GM12873 (cell line): ENCODE data around the gene KCNT2.

Experiments
- TF ChIP-seq, protein P1 (sequence below): IDR thresholded peaks from 2 replicates; pipeline ENCODE4 v1.5.1; 2012; ENCODE audit warnings: low read depth, mild to moderate bottlenecking, moderate library complexity, low read length, control low read depth; ENCODE audit not compliant: insufficient read depth; ENCODE audit errors: missing control alignments

KCNT2 gene

DNA sequence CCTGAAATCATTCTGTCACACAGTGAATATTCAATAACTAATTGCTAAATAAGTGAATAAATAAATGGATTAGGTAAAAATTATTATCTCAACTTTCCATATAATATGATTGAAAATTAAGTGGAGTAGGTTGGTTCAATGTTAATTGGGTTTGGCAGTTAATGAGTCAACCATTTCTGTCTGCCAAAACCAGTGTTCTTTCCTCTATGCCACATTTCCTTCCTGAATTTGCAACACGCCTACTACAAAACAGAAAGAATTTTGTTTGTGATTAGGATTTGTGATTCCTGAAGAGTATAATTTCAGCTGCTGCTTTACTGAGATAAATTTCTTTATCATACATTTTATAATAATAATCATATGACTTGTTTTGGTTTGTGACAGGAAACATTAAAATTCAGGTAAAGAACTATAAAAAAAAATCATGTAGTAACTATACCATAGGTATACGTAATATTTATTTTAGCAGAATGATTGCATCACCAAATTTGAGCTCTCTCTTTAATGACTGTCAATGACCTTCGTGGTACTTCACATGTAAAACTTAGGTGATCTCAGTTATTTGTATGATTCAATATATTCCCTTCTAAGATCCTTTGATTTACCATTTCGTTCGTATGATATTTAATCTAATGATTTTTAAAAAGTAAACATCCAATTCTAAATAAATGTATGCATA lies 241.3 kb downstream of the KCNT2 start:
- TF ChIP-seq, protein P1, sequence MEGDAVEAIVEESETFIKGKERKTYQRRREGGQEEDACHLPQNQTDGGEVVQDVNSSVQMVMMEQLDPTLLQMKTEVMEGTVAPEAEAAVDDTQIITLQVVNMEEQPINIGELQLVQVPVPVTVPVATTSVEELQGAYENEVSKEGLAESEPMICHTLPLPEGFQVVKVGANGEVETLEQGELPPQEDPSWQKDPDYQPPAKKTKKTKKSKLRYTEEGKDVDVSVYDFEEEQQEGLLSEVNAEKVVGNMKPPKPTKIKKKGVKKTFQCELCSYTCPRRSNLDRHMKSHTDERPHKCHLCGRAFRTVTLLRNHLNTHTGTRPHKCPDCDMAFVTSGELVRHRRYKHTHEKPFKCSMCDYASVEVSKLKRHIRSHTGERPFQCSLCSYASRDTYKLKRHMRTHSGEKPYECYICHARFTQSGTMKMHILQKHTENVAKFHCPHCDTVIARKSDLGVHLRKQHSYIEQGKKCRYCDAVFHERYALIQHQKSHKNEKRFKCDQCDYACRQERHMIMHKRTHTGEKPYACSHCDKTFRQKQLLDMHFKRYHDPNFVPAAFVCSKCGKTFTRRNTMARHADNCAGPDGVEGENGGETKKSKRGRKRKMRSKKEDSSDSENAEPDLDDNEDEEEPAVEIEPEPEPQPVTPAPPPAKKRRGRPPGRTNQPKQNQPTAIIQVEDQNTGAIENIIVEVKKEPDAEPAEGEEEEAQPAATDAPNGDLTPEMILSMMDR, result no peak

DNA sequence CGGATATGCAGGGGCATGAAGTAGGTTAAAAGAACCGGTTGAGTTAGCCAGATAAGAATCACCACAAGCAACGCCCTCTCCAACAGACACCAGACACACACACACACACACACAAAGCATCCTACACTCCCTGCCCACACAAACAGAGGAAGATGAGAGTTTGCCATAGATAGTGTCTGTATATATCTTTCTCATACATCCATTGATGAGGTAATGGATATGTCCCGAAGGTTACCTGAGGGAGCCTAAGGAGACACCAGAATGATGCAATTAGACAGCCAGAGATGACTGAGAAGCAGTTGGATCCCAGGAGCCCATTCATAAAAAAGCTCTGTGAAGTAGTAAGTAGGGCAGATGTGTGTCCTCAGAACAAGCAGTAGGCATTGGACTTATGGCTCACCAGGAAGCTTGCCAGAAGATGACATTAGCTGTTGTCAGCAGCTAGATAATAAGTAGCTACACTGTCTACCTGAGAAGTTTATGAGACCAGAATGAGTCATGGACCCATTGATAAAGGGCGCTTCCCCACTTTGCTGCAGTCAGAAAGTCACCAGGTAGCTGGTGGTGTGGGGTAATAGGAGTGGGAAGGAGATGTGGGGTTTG lies 247.0 kb downstream of the KCNT2 start:
- TF ChIP-seq, protein P1, result no peak

DNA sequence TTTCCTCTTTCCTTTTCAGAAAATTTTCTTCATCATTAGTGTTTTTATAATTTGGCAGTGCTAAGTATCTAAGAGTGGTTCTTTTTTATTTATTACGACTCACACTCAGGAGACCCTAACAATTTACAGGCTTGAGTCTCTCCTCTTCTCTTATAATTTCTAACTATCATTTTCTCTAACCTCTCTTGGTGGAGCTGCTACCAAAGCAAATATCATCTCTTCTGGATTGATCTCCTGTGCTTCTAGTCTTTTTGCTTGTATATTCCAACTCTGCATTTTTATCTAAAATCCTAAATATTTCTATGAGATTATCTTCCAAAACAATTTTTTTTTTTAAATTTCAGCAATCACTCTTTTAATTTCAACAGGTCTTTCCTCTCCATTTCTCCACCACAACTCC lies 250.3 kb downstream of the KCNT2 start:
- TF ChIP-seq, protein P1, result no peak

DNA sequence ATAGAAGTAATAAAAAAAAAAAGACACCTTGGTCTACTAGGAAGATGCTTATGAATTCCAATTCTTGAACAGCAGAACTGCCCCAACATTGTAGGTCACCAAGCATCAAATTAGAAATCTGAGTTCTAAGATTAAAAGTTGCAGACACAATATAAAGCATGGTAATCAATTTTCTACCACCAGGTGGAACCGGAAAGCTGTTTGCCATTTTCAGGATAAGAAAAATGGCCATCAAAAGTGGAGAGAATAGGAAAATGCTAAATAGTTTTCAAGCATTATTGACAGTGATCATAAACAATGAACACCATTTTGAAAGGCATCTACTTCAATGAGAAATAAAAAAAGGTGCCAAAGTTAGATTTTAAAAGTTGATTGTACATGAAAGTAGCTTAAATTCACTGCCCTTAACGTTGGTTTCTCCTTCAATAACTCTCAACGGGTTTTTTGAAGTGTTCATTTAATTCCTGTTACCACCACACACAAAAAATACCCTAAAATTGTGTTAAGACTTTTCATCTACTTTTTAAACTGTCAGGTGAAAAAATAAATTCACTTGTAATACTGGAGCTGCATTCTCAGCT lies 252.9 kb downstream of the KCNT2 start:
- TF ChIP-seq, protein P1, result peak; percentile 23

DNA sequence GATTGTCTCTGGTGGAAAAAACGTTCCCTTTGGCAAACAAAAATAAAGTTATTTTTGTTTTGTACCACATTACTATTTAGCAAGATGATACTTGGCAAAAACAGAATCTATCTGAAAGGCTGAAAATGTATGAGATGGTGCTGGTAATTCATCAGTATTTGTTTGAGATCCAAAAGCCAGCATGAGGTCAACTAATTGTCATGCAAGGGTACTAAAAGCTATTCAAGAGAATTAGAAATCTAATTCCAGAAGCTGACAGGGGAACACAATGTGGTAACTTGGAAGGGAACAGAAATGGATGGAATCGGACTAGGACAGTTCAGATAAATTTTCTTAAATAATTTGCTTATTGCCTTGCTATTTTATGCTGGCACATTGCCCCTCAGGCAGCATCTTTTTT lies 263.8 kb downstream of the KCNT2 start:
- TF ChIP-seq, protein P1, result no peak

DNA sequence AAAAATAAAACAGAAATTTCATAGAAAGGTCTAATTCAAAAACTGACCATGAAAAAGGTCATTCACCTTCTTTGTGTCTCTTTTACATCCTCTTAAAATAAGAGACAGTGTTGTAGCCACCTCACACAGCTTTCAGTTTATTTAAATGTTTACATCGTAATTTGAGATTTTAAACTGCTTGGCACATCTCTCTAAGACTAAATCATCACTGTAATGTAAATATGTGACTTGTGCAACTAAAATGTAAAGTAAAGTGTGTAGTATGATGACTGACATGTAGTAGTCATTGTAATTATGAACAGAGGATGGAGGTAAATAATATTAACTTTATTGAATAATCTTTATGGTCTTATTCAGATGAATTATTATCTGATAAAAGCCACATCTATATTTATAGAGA lies 283.9 kb downstream of the KCNT2 start:
- TF ChIP-seq, protein P1, result no peak

DNA sequence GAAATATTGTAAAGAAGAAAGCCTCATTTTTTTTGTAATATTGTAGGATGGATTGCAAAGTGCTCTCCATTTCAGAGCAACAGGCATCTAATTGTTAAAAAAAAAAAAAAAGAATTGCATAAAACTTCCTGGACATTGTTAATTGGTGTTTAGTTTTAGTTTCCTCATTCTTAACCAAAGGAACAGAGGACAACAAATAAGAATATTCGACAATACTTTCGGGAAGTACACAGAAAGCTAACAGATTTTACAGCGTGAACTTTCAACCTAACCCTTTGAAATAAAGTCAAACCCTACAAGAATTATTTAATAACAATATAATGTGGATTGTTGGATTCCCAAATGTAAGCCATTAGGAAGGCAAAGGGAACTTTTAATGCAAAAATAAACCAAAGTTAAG lies 284.4 kb downstream of the KCNT2 start:
- TF ChIP-seq, protein P1, result no peak
